HEK293 (cell line): ENCODE measurements around the gene QRSL1.

ENCODE experiments used
- ZBTB7A ChIP-seq: fragments of 450-650 bp; formaldehyde crosslinking; IDR thresholded peaks from 2 replicates; pipeline ENCODE4 v1.5.1; 2016; ENCODE audit warnings: low read depth, missing biosample characterization, missing genetic modification characterization
- ZNF10 ChIP-seq: fragments of 450-650 bp; formaldehyde crosslinking; IDR thresholded peaks from 2 replicates; pipeline ENCODE4 v1.5.1; 2017; ENCODE audit warnings: missing biosample characterization, missing genetic modification characterization
- ZNF324 ChIP-seq: fragments of 450-650 bp; formaldehyde crosslinking; IDR thresholded peaks from 2 replicates; pipeline ENCODE4 v1.5.1; 2016; ENCODE audit warnings: missing biosample characterization, missing genetic modification characterization
- ZNF776 ChIP-seq: fragments of 450-650 bp; formaldehyde crosslinking; IDR thresholded peaks from 2 replicates; pipeline ENCODE4 v1.5.0; 2017; ENCODE audit warnings: missing biosample characterization, missing genetic modification characterization, borderline replicate concordance

GRCh38 chr6:106693418-106693817, 64.0 kb downstream of the QRSL1 start:
- TF ChIP-seq ZBTB7A (tag by site-specific recombination) (no peak), ZNF776 (tag by site-specific recombination) (no peak), ZNF324 (tag by site-specific recombination) (no peak), ZNF10 (tag by site-specific recombination) (no peak)
